Endothelial cell of umbilical vein (primary cell): Measurements from ENCODE around the gene MT1HL1.

ENCODE experiments used
- EZH2 ChIP-seq: IDR thresholded peaks from 2 replicates; pipeline ENCODE4 v1.6.1; 2012; ENCODE audit warnings: borderline replicate concordance, low read depth, mild to moderate bottlenecking, moderate library complexity, low read length, inconsistent platforms; ENCODE audit not compliant: severe bottlenecking
- POLR2A ChIP-seq: IDR thresholded peaks from 2 replicates; pipeline ENCODE4 v1.6.1; 2012; ENCODE audit warnings: low read depth, mild to moderate bottlenecking, control low read depth, low read length
- POLR2AphosphoS5 ChIP-seq: IDR thresholded peaks from 2 replicates; pipeline ENCODE4 v1.6.1; 2012; ENCODE audit warnings: low read depth, mild to moderate bottlenecking, control low read depth, low read length, moderate library complexity; ENCODE audit not compliant: insufficient read depth
- TF ChIP-seq, protein P1 (sequence below), 2 donors: IDR thresholded peaks; 1 replicate in 1 of 2; 2 replicates in 1 of 2; pipeline ENCODE4 v1.5.1; 2011; ENCODE audit warnings: low read length in 2 of 2, mild to moderate bottlenecking in 2 of 2, moderate library complexity in 2 of 2, control low read depth in 1 of 2, inconsistent platforms in 1 of 2, low read depth in 1 of 2; ENCODE audit not compliant: insufficient read depth in 1 of 2; ENCODE audit errors: extremely low read depth in 1 of 2

- TF ChIP-seq, protein P1, sequence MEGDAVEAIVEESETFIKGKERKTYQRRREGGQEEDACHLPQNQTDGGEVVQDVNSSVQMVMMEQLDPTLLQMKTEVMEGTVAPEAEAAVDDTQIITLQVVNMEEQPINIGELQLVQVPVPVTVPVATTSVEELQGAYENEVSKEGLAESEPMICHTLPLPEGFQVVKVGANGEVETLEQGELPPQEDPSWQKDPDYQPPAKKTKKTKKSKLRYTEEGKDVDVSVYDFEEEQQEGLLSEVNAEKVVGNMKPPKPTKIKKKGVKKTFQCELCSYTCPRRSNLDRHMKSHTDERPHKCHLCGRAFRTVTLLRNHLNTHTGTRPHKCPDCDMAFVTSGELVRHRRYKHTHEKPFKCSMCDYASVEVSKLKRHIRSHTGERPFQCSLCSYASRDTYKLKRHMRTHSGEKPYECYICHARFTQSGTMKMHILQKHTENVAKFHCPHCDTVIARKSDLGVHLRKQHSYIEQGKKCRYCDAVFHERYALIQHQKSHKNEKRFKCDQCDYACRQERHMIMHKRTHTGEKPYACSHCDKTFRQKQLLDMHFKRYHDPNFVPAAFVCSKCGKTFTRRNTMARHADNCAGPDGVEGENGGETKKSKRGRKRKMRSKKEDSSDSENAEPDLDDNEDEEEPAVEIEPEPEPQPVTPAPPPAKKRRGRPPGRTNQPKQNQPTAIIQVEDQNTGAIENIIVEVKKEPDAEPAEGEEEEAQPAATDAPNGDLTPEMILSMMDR (IDR thresholded peaks at IDR 0.05; ENCODE audit: extremely low read depth in 1 of 2, insufficient read depth in 1 of 2, low read depth in 1 of 2, low read length in 2 of 2) = no peak
- no peak for TF ChIP-seq EZH2
- no peak for TF ChIP-seq POLR2A
- TF ChIP-seq POLR2AphosphoS5 = no peak
These were observed 40.3 kb downstream of the MT1HL1 start for GRCh38 chr1:236963920-236964319.
